Suprapubic skin (tissue), 4 donors: Measurements from ENCODE around the gene BBS1. TPM values are rescaled to one million over a fixed set of nuclear protein-coding genes. Genes with fewer than 3 reads are reported as not detected.

ENCODE experiments used
- DNase-seq, 2 donors: peaks; one replicate each; pipeline ENCODE4 v3.0.0-alpha.2; 2019; ENCODE audit warnings: low spot score in 2 of 2
- H3K27ac ChIP-seq: fragments of 200-600 bp; sonication (generic); one replicate; pipeline ENCODE4 v1.5.1; 2019
- H3K27me3 ChIP-seq: fragments of 200-600 bp; sonication (generic); one replicate; pipeline ENCODE4 v1.5.1; 2019
- H3K36me3 ChIP-seq: fragments of 200-600 bp; sonication (generic); one replicate; pipeline ENCODE4 v1.5.1; 2019
- H3K4me1 ChIP-seq: fragments of 200-600 bp; sonication (generic); one replicate; pipeline ENCODE4 v1.5.1; 2019
- H3K4me3 ChIP-seq: fragments of 200-600 bp; sonication (generic); one replicate; pipeline ENCODE4 v1.5.1; 2019; ENCODE audit warnings: mild to moderate bottlenecking
- H3K9me3 ChIP-seq: fragments of 200-600 bp; sonication (generic); one replicate; pipeline ENCODE4 v1.5.1; 2019
- CTCF ChIP-seq, 2 donors: fragments of 200-600 bp in 1 of 2; fragments of 450-650 bp in 1 of 2; sonication (generic) in 1 of 2; IDR thresholded peaks; one replicate each; pipeline ENCODE4 v1.5.1; 2016 to 2019; ENCODE audit warnings: antibody characterized with exemption in 2 of 2, mild to moderate bottlenecking in 1 of 2, moderate library complexity in 1 of 2
- EP300 ChIP-seq: sonication (generic); formaldehyde crosslinking; IDR thresholded peaks from one replicate; pipeline ENCODE4 v1.6.1; 2017; ENCODE audit warnings: antibody characterized with exemption
- POLR2A ChIP-seq, 2 donors: fragments of 450-650 bp; IDR thresholded peaks; one replicate each; pipeline ENCODE4 v1.6.1; 2017; ENCODE audit warnings: antibody characterized with exemption in 2 of 2, mild to moderate bottlenecking in 2 of 2, moderate library complexity in 2 of 2
- POLR2AphosphoS5 ChIP-seq, 3 donors: sonication (generic); formaldehyde crosslinking; IDR thresholded peaks; one replicate each; pipeline ENCODE4 v1.6.1; 2017; ENCODE audit warnings: antibody characterized with exemption in 3 of 3
- WGBS: methylation state at CpG from one replicate; pipeline ENCODE4 v1.1.5; 2018; 5-methylcytosine and 5-hydroxymethylcytosine counted together
- total RNA-seq, 4 donors: library from RNA; depleted of rRNA; stranded (reverse); fragments of >200 nt; gene quantifications; one replicate each; pipeline ENCODE4 v1.1.0, GENCODE V29; 2016

BBS1 gene
- total RNA-seq, 4 donors from 2014 or later = 35.5 to 85.2 (median 57.0) TPM

- Histone ChIP-seq H3K4me3 (no peak overlapping the region), H3K27ac (no peak overlapping the region), H3K27me3 (no peaks in the 10 kb centered on the region), H3K9me3 (no peaks in the 10 kb centered on the region), H3K36me3 (peaks cover 32% of the 10 kb centered on the region), H3K4me1 (peaks cover 21% of the 10 kb centered on the region)
- 83% methylated on average over 8 of the region's 11 CpGs for WGBS
- TF ChIP-seq POLR2AphosphoS5 (IDR thresholded peaks at IDR 0.05) = no peak
- TF ChIP-seq CTCF (IDR thresholded peaks at IDR 0.05) = no peak
- TF ChIP-seq POLR2A (IDR thresholded peaks at IDR 0.05) = no peak
- TF ChIP-seq EP300 = no peak
- DNase-seq = no peak
Observed at GRCh38 chr11:66477263-66478201, 32.9 kb upstream of the BBS1 start.

GRCh38 chr11:66478729-66479393 is 31.6 kb upstream of the BBS1 start:
- peaks cover 18% of the 10 kb centered on the region for H3K36me3 ChIP-seq
- TF ChIP-seq POLR2A (IDR thresholded peaks at IDR 0.05) (no peak), POLR2AphosphoS5 (IDR thresholded peaks at IDR 0.05) (no peak), EP300 (no peak), CTCF (IDR thresholded peaks at IDR 0.05) (peak; percentile 29 to 58)
- peak overlapping the region; percentile 58 for H3K4me3 ChIP-seq
- peaks cover 17% of the 10 kb centered on the region for H3K4me1 ChIP-seq
- DNase-seq = no peak
- 59% methylated on average over 7 of the region's 8 CpGs for WGBS
- H3K27ac ChIP-seq = peak overlapping the region; percentile 85
- no peaks in the 10 kb centered on the region for H3K27me3 ChIP-seq
- no peaks in the 10 kb centered on the region for H3K9me3 ChIP-seq

- DNase-seq = no peak
- WGBS = 0% methylated on average over 7 of the region's 34 CpGs
Observed at GRCh38 chr11:66479394-66480116, 30.9 kb upstream of the BBS1 start.

GRCh38 chr11:66480117-66480938 is 30.1 kb upstream of the BBS1 start, which contains the start of gene DPP3:
TSS of gene DPP3 (plus strand) at chr11:66480434. CDS start at chr11:66482201, 1,767 bp downstream.
- 1% methylated on average over 38 of the region's 62 CpGs for WGBS
- H3K36me3 ChIP-seq = peaks cover 17% of the 10 kb centered on the region
- no peaks in the 10 kb centered on the region for H3K9me3 ChIP-seq

More at GRCh38 chr11:66479394-66480116, 30.9 kb upstream of the BBS1 start:
- Histone ChIP-seq H3K9me3 (no peaks in the 10 kb centered on the region), H3K4me1 (peaks cover 16% of the 10 kb centered on the region), H3K4me3 (peak overlapping the region; percentile 58), H3K27ac (peak overlapping the region; percentile 85), H3K27me3 (no peaks in the 10 kb centered on the region), H3K36me3 (peaks cover 16% of the 10 kb centered on the region)
- TF ChIP-seq POLR2AphosphoS5 (IDR thresholded peaks at IDR 0.05) = no peak
- no peak for TF ChIP-seq EP300
- no peak for TF ChIP-seq POLR2A (IDR thresholded peaks at IDR 0.05)
- TF ChIP-seq CTCF (IDR thresholded peaks at IDR 0.05) = no peak

More at GRCh38 chr11:66480117-66480938, 30.1 kb upstream of the BBS1 start, which contains the start of gene DPP3:
- peak within 1 kb of the TSS; percentile 58 for H3K4me3 ChIP-seq
- DNase-seq = peak; percentile 98 to 99
- H3K27me3 ChIP-seq = no peaks in the 10 kb centered on the region
- peaks cover 16% of the 10 kb centered on the region for H3K4me1 ChIP-seq
- H3K27ac ChIP-seq = peak within 1 kb of the TSS; percentile 85
- TF ChIP-seq EP300 = no peak
- peak in 1 of 2 donors; percentile 77 for TF ChIP-seq POLR2A (IDR thresholded peaks at IDR 0.05)
- TF ChIP-seq POLR2AphosphoS5 (IDR thresholded peaks at IDR 0.05) = peak; percentile 15 to 90 (median 61)
- TF ChIP-seq CTCF (IDR thresholded peaks at IDR 0.05) = no peak
